Left ventricle myocardium superior (tissue), 1 donor: ENCODE data around the gene CD274. TPM values are rescaled to one million over a fixed set of nuclear protein-coding genes. Genes with fewer than 3 reads are reported as not detected.
"Not testable (repeated sequence)": the region's sequence is repeated elsewhere in the genome, so short reads cannot be mapped to it uniquely, and the experiment has no call there.

Source experiments
- ATAC-seq: fragments of 200-7000 bp; cut with Tn5 transposase; one replicate; pipeline ENCODE4 v1.9.1; 2020; ENCODE audit warnings: mild to moderate bottlenecking, moderate library complexity
- DNase-seq: peaks from one replicate; pipeline ENCODE4 v3.0.0-alpha.2; 2020
- intact Hi-C: fragments of 100-400 bp; cut with micrococcal nuclease; formaldehyde crosslinking; loops from one replicate; pipeline ENCODE4 v1.11.0; 2022
- long read RNA-seq: library from polyadenylated mRNA; unstranded; transcript quantifications from one replicate; pipeline ENCODE4 v2.0.0, GENCODE V29; 2021
- total RNA-seq: library from RNA; stranded (reverse); fragmentation: NEBNext Ultra II Directional; extraction: Animal tissue kit (Norgen Biotek cat#: 25700); gene quantifications from one replicate; pipeline ENCODE4 v1.2.1, GENCODE V29; 2021
- donor health status: DM: no; HTN: yes; CAD: no; lungs with severe emphysema.

The CD274 gene
- 10.9 TPM for total RNA-seq
- long read RNA-seq, partial matches to known transcripts: 0 of 3 reads
- long read RNA-seq, other reads (novel, unspliced or antisense): 1 of 3 reads

GRCh38 chr9:5450359-5451091, at the start of gene CD274:
Gene CD274 (plus strand): TSS chr9:5450542. CDS start chr9:5456114, 5,572 bp downstream.
- intact Hi-C loops: loop anchor here (5.0 kb wide), 1 partner anchor 137 kb away; no protein-coding TSS in a partner anchor
- ATAC-seq: peak; percentile 99
- DNase-seq: peak; percentile 96

- no peak for ATAC-seq
- intact Hi-C loops: no loop called here
These were observed 48.1 kb upstream of the CD274 start for GRCh38 chr9:5402217-5402616.

DNA sequence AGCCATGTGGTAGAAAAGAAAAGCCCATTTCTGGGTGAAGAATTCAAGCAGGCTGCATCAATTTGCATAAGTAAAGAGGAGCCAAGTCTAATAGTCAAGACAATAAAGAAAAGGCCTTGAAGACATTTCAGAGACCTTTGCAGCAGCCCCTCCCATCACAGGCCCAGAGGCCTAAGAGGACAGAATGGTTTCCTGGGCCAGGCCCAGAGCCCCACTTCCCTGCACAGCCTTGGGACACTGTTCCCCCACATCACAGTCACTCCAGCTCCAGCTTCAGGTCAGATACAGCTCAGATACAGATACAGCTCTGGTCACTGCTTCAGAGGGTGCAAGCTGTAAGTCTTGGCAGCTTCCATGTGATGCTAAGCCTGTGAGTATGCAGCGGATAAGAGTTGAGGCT, 41.7 kb upstream of the CD274 start:
- DNase-seq (no peak), ATAC-seq (no peak)
- intact Hi-C loops: no loop called here

More at GRCh38 chr9:5402217-5402616, 48.1 kb upstream of the CD274 start:
- DNase-seq: no peak

DNA sequence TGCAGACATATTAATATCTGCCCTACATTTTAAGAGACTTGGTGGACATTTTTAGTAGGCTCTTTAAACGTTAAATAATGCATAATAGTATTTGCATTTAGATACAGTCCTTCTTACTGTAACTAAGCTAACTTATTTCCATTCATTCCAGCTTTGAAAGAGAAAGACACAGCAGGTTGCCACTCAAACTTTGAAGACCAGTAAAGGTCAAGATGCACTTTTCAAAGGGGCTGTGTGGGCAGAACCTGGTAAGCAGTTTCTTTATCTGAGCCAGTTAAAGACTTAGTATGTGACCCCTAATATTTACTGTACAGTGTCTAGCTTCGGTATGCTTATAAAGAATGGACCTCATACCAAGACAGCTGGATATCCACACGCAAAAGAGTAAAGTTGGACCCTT, 33.4 kb upstream of the CD274 start:
- DNase-seq (no peak), ATAC-seq (no peak)
- intact Hi-C loops: no loop called here

- intact Hi-C loops: no loop called here
- ATAC-seq: no peak
These were observed 31.9 kb upstream of the CD274 start for GRCh38 chr9:5418481-5418880.

DNA sequence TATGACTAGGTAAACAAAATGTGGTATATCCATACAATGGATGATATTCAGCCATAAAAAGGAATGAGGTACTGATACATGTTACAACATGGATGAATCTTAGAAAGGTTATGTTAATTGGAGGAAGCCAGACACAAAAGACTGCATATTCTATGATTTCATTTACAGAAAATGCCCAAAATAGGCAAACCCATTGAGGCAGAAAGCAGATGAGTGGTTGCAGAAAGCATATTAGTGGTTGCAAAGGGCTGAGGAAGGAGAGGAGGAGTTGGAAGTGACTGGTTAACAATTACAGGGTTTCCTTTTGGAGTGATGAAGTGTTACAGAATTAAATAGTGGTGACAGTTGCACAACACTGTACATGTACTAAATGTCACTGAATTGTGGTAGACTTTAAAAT, 30.4 kb upstream of the CD274 start:
- intact Hi-C loops: loop anchor here (10.0 kb wide), 1 partner anchor 225 kb away; no protein-coding TSS in a partner anchor
- ATAC-seq (no peak), DNase-seq (no peak)

More at GRCh38 chr9:5418481-5418880, 31.9 kb upstream of the CD274 start:
- no peak for DNase-seq

DNA sequence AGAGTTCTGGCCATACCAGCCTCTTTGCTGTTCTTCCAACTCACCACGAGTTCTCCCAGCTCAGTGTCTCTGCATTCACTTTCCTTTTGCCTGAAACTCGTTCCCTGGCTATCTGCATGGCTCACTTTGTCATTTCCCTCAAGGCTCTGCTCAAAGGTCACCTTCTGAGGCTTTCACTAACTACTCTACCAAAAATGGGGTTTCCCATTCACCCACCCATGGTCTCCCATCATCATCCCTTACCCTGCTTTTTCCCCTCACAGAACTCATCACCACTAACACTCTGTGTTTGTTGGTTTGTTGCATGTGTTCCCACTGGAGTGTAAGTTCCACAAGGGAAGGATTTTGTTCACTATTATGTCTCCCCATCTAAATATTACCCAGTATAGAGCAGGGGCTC, 29.2 kb upstream of the CD274 start:
- ATAC-seq (no peak), DNase-seq (no peak)
- intact Hi-C loops: loop anchor here (10.0 kb wide), 1 partner anchor 226 kb away; no protein-coding TSS in a partner anchor

DNA sequence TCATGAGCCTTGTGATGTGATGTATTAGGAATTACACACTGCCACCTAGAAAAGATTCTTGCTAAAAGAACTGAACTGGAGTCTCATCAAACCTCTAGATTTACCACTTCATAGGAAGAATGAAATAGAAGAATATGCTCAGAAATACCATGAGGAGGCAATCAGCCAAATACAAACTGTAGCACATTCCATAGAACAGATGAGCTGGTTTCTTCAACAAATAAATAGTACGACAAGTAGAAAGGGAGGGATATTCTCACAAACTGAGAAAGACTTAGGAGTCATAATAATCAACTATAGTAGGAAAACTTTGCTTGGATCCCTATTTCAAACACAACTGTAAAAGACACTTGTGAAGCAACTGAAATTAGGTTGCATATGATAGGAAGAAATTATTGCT, 28.1 kb upstream of the CD274 start:
- intact Hi-C loops: loop anchor here (10.0 kb wide), 1 partner anchor 227 kb away; no protein-coding TSS in a partner anchor
- DNase-seq (no peak), ATAC-seq (no peak)

DNA sequence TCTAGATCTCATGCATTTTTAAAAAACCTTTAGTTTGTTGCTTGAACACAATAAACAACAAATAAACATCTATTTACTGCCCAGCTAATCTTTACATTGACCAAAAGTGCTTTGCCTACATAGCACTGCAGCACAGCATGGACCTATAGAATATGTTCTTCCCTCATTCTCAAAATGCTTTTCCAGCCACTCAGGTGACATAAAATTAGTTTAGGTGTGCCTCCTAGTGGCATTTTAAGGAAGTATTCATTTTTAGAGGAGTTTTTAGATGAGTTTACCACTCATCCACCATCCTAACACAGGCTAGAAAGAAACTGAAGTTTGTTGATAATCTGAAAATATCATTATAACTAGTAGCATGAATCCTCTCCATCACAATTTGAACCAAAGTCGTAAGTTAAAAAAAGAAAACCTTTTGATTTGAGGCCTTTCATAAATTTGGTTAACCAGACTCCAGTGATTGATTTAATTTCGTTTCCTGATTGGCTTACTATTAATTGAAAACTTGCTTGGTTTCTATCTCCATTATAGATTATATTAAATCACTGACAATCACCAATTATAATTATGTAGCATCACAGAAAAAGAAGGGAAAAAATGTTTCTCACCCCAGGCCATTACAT, 25.2 kb upstream of the CD274 start:
- ATAC-seq: no peak
- DNase-seq: no peak
- intact Hi-C loops: loop anchor here (10.0 kb wide), 1 partner anchor 230 kb away; no protein-coding TSS in a partner anchor

DNA sequence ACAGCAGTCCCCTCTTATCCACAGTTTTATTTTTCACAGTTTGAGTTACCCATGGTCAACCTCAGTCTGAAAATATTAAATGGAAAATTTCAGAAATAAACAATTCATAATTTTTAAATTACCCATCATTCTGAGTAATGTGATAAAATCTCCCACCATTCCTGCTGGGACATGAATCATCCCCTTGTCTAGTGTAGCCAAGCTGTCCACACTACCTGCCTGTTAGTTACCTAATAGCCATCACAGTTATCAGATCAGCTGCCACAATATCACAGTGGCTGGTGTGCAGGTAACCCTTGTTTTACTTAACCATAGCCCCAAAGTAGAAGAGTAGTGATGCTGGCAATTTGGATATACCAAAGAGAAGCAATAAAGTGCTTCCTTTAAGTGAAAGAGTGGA, 23.3 kb upstream of the CD274 start:
- DNase-seq (no peak), ATAC-seq (no peak)
- intact Hi-C loops: loop anchor here (10.0 kb wide), 1 partner anchor 232 kb away; no protein-coding TSS in a partner anchor

- intact Hi-C loops: loop anchor here (10.0 kb wide), 1 partner anchor 233 kb away; no protein-coding TSS in a partner anchor
- DNase-seq: no peak
- ATAC-seq: no peak
These were observed 22.2 kb upstream of the CD274 start for GRCh38 chr9:5428172-5428571.

DNA sequence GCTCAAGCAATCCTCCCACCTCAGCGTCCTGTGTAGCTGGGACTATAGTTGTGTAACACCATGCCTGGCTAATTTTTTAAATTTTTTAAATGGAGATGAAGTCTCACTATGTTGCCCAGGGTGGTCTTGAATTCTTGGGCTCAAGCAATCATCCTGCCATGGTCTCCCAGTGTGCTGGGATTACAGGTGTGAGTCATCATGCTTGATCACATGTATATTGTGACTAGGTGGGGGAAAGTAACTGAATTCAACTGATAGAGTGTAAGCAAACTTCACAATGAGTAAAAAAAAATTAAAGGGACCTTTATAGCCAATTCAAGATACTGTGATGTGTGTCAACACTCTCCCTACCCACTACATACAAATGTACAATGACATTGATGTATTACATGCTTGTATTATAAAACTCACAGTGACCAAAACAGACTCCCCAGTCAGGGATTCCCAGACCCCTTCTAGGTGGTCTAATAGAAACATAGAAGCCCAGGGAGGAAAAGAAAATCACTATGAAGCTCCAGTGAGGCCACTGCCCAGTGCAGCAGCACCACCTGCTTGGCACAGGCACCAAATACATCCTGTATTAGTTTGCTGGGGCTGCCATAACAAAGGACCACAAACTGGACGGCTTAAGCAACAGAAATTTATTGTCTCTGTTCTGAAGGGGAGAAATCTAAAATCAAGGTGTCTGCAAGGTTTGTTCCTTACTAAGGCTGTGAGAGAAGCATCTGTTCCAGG, 21.4 kb upstream of the CD274 start:
- intact Hi-C loops: loop anchor here (10.0 kb wide), 1 partner anchor 234 kb away; no protein-coding TSS in a partner anchor
- no peak for DNase-seq
- ATAC-seq: no peak

DNA sequence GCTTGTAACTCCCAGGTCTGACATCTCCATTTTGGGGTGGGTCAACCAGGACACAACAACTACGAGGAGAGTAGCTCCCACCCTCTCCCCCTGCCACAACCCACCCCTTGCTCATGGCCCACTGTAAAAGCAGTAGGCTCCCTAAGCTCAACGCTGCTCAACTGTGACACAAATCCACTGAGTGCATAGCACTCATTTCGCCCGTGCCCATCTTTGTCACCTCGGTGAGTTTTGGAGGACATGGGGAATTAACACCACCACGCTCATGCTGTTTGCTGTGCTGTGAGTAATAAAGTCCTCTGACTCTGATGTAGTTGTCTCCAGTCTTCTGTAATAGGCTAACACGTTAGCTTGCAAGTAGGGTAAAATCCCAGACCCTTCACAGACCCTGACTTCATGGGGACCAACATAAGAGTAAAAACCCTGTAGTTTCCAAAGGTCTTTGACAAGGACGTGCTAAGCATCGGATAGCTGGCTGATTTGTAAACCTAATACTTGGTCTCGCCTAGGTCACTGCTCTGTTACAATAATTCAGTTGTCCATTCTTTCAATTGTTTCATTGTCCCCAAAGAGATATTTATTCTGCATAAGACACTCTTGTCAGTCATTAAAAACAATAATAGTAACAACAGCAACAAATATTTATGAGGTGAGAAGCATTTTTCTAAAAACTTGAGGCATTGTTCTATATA, 20.3 kb upstream of the CD274 start:
- ATAC-seq (no peak), DNase-seq (no peak)
- intact Hi-C loops: loop anchor here (10.0 kb wide), 1 partner anchor 235 kb away; no protein-coding TSS in a partner anchor

GRCh38 chr9:5430912-5431311, 19.4 kb upstream of the CD274 start:
- ATAC-seq (no peak), DNase-seq (no peak)
- intact Hi-C loops: no loop called here

DNA sequence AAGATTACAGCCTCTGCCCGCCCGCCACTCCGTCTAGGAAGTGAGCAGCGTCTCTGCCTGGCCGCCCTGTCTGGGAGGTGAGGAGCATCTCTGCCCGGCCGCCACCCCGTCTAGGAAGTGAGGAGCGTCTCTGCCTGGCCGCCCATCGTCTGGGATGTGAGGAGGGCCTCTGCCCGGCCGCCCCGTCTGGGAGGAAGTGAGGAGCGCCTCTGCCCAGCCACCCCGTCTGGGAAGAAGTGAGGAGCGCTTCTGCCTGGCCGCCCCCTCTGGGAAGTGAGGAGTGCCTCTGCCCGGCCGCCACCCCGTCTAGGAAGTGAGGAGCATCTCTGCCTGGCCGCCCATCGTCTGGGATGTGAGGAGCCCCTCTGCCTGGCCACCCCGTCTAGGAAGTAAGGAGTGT, 17.5 kb upstream of the CD274 start:
- DNase-seq, ATAC-seq, intact Hi-C loops: not testable (repeated sequence)

- intact Hi-C loops, ATAC-seq, DNase-seq: not testable (repeated sequence)
These were observed 17.0 kb upstream of the CD274 start for GRCh38 chr9:5433328-5433727.

DNA sequence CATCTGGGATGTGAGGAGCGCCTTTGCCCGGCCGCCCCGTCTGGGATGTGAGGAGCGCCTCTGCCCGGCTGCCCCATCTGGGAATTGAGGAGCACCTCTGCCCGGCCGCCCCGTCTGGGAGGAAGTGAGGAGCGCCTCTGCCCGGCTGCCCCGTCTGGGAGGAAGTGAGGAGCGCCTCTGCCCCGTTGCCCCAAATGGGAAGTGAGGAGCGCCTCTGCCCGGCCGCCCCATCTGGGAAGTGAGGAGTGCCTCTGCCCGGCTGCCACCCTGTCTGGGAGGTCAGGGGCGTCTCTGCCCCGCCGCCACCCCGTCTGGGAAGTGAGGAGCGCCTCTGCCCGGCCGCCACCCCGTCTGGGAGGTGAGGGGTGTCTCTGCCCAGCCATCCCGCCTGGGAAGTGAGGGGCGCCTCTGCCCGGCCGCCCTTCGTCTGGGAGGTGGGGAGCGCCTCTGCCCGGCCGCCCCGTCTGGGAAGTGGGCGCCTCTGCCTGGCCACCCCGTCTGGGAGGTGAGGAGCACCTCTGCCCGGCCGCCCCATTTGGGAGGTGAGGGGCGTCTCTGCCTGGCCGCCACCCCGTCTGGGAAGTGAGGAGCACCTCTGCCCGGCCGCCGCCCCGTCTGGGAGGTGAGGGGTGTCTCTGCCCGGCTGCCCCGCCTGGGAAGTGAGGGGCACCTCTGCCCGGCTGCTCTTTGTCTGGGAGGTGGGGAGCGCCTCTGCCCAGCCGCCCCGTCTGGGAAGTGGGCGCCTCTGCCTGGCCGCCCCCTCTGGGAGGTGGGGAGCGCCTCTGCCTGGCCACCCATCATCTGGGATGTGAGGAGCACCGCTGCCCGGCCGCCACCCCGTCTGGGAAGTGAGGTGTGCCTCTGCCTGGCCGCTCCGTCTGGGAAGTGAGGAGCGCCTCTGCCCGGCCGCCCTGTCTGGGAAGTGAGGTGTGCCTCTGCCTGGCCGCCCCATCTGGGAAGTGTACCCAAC, 16.2 kb upstream of the CD274 start:
- intact Hi-C loops, ATAC-seq, DNase-seq: not testable (repeated sequence)

GRCh38 chr9:5435912-5436311, 14.4 kb upstream of the CD274 start:
- no peak for DNase-seq
- ATAC-seq: no peak
- intact Hi-C loops: no loop called here
